ENCODE results near the gene ATXN3.

DNA sequence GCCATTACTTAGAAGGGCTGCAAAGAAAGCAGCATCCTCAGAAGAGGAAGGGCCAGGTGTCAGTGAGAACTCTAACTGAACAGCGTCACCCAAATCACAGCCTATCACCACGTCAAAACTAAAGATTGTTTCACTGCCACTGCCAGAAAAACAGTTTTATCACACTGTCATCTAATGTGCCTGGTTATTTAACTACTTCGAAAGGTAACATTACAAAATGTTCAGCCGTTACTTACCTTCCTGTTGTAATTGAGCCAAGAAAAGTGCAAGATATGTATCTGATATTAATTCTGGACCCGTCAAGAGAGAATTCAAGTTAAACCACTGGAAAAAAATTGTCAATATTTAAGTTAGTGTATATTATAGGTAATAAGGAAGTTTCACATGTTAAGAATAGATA lies 17.9 kb downstream of the ATXN3 start:
- TF ChIP-seq, protein P1, sequence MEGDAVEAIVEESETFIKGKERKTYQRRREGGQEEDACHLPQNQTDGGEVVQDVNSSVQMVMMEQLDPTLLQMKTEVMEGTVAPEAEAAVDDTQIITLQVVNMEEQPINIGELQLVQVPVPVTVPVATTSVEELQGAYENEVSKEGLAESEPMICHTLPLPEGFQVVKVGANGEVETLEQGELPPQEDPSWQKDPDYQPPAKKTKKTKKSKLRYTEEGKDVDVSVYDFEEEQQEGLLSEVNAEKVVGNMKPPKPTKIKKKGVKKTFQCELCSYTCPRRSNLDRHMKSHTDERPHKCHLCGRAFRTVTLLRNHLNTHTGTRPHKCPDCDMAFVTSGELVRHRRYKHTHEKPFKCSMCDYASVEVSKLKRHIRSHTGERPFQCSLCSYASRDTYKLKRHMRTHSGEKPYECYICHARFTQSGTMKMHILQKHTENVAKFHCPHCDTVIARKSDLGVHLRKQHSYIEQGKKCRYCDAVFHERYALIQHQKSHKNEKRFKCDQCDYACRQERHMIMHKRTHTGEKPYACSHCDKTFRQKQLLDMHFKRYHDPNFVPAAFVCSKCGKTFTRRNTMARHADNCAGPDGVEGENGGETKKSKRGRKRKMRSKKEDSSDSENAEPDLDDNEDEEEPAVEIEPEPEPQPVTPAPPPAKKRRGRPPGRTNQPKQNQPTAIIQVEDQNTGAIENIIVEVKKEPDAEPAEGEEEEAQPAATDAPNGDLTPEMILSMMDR (IDR thresholded peaks at IDR 0.05 in 8 of 11, conservative IDR thresholded peaks at IDR 0.05 in 3 of 11) = no peak
- TF ChIP-seq POLR2A (IDR thresholded peaks at IDR 0.05) = no peak
- no peak for TF ChIP-seq POLR2AphosphoS5 (IDR thresholded peaks at IDR 0.05)

Data from spleen (tissue), 7 donors.